Measurements from ENCODE around the gene ADAM10.

GRCh38 chr15:58606577-58607080 is 142.9 kb downstream of the ADAM10 start:
- TF ChIP-seq CTCF (IDR thresholded peaks at IDR 0.05; ENCODE audit: low read length) = no peak
- TF ChIP-seq EZH2 (IDR thresholded peaks at IDR 0.05; ENCODE audit: borderline replicate concordance, low read length) = no peak

All from OCI-LY1 (cell line).